H1 (cell line): ENCODE measurements around the gene DHRS12. TPM values are rescaled to one million over a fixed set of nuclear protein-coding genes. Genes with fewer than 3 reads are reported as not detected.

Experiments used
- CTCF ChIA-PET: fragments of 300-600 bp; sonication (Branson Sonifier 250); formaldehyde crosslinking; loops from one replicate; lab custom pipeline; 2021; ENCODE audit not compliant: partially characterized antibody; lab: Charles Lee
- POLR2A ChIA-PET: fragments of 300-600 bp; sonication (Branson Sonifier 250); formaldehyde crosslinking; loops from one replicate; lab custom pipeline; 2021; ENCODE audit warnings: inconsistent platforms; ENCODE audit not compliant: partially characterized antibody; lab: Charles Lee
- DNase-seq, 2 experiments: peaks; one replicate each; pipeline versions ENCODE4 v3.0.0 to v3.0.0-alpha.2; 2010 to 2022; ENCODE audit warnings: low spot score in 2 of 2, low read depth in 1 of 2, mixed read lengths in 1 of 2
- FAIRE-seq: peaks from 2 replicates; lab custom pipeline; 2011; peaks lifted over from hg19 to GRCh38; lab: Jason Lieb, UNC
- H2AFZ ChIP-seq: 2 replicates; pipeline ENCODE4 v1.8.1; 2012; ENCODE audit warnings: low read length, inconsistent platforms
- H2AK5ac ChIP-seq: 2 replicates; pipeline ENCODE4 v1.6.1; 2013; ENCODE audit warnings: low read depth, low read length
- H2BK120ac ChIP-seq: replicated peaks from 2 replicates; pipeline ENCODE3; 2013; ENCODE audit warnings: low read depth, low read length, inconsistent platforms
- H2BK12ac ChIP-seq: 2 replicates; pipeline ENCODE4 v1.6.1; 2013; ENCODE audit warnings: low read depth, low read length
- H2BK15ac ChIP-seq: 2 replicates; pipeline ENCODE4 v1.6.1; 2013; ENCODE audit warnings: low read length
- H2BK20ac ChIP-seq: 2 replicates; pipeline ENCODE4 v1.6.1; 2013; ENCODE audit warnings: low read length
- H2BK5ac ChIP-seq: 2 replicates; pipeline ENCODE4 v1.6.1; 2013; ENCODE audit warnings: low read depth, low read length
- H3K14ac ChIP-seq: 2 replicates; pipeline ENCODE4 v1.6.1; 2013; ENCODE audit warnings: inconsistent platforms; ENCODE audit not compliant: insufficient read length
- H3K18ac ChIP-seq: 2 replicates; pipeline ENCODE4 v1.6.1; 2013; ENCODE audit warnings: low read length; ENCODE audit errors: extremely low read depth
- H3K23ac ChIP-seq: 2 replicates; pipeline ENCODE4 v1.6.1; 2013; ENCODE audit warnings: inconsistent platforms; ENCODE audit not compliant: insufficient read length
- H3K23me2 ChIP-seq: 2 replicates; pipeline ENCODE4 v1.6.1; 2013; ENCODE audit warnings: low read depth, low read length
- H3K27ac ChIP-seq: 2 replicates; pipeline ENCODE4 v1.6.1; 2011; ENCODE audit warnings: low read depth, low read length, inconsistent platforms
- H3K27me3 ChIP-seq, 4 experiments: replicated peaks in 1 of 4; 1 replicate in 1 of 4; 2 replicates in 3 of 4; pipeline versions ENCODE4 v1.6.1 to v1.8.1; 2011 to 2013; ENCODE audit warnings: low read length in 3 of 4, mild to moderate bottlenecking in 3 of 4, inconsistent platforms in 2 of 4, mixed read lengths in 2 of 4, moderate library complexity in 1 of 4; ENCODE audit not compliant: control insufficient read depth in 3 of 4, insufficient read depth in 3 of 4; ENCODE audit errors: extremely low read depth in 1 of 4
- H3K36me3 ChIP-seq, 4 experiments: 2 replicates each; pipeline versions ENCODE4 v1.6.1 to v1.8.1; 2011 to 2013; ENCODE audit warnings: mild to moderate bottlenecking in 4 of 4, low read length in 3 of 4, moderate library complexity in 2 of 4, control low read depth in 1 of 4, inconsistent platforms in 1 of 4; ENCODE audit not compliant: insufficient read depth in 4 of 4, control insufficient read depth in 2 of 4
- H3K4ac ChIP-seq: replicated peaks from 2 replicates; pipeline ENCODE3; 2013; ENCODE audit warnings: low read length, low read depth, mixed read lengths, inconsistent platforms; ENCODE audit not compliant: insufficient read length
- H3K4me1 ChIP-seq, 4 experiments: replicated peaks in 1 of 4; 1 replicate in 1 of 4; 2 replicates in 3 of 4; pipeline versions ENCODE4 v1.6.1 to v1.8.1; 2011 to 2013; ENCODE audit warnings: low read length in 3 of 4, inconsistent platforms in 2 of 4, mixed read lengths in 1 of 4; ENCODE audit not compliant: insufficient read depth in 4 of 4, control insufficient read depth in 3 of 4
- H3K4me2 ChIP-seq, 2 experiments: 2 replicates each; pipeline versions ENCODE4 v1.6.1 to v1.8.1; 2011 to 2013; ENCODE audit warnings: low read depth in 2 of 2, low read length in 2 of 2, control low read depth in 1 of 2, inconsistent platforms in 1 of 2, mild to moderate bottlenecking in 1 of 2; ENCODE audit not compliant: insufficient read depth in 1 of 2
- H3K4me3 ChIP-seq, 4 experiments: fragments of 200-600, 300-600 bp in 1 of 4; sonication (generic), shearing (Covaris generic), sonication (Bioruptor Twin) in 1 of 4; 2 replicates each; pipeline versions ENCODE4 v1.5.1 to v1.8.1; 2011 to 2016; ENCODE audit warnings: low read length in 4 of 4, low read depth in 3 of 4, control low read depth in 2 of 4, inconsistent platforms in 2 of 4, mild to moderate bottlenecking in 2 of 4, mixed read lengths in 1 of 4, moderate library complexity in 1 of 4; ENCODE audit not compliant: insufficient read depth in 2 of 4; ENCODE audit errors: extremely low read depth in 1 of 4
- H3K56ac ChIP-seq: replicated peaks from 2 replicates; pipeline ENCODE3; 2013; ENCODE audit warnings: low read depth, mild to moderate bottlenecking, mixed read lengths, low read length, inconsistent platforms; ENCODE audit not compliant: insufficient read length
- H3K79me1 ChIP-seq: 2 replicates; pipeline ENCODE4 v1.6.1; 2013; ENCODE audit warnings: low read depth, low read length, control low read depth
- H3K79me2 ChIP-seq, 2 experiments: 2 replicates each; pipeline versions ENCODE4 v1.6.1 to v1.8.1; 2012 to 2013; ENCODE audit warnings: low read length in 2 of 2, mild to moderate bottlenecking in 2 of 2, inconsistent platforms in 1 of 2; ENCODE audit not compliant: insufficient read depth in 2 of 2, control insufficient read depth in 1 of 2
- H3K9ac ChIP-seq, 4 experiments: replicated peaks in 1 of 4; 1 replicate in 1 of 4; 2 replicates in 3 of 4; pipeline versions ENCODE4 v1.6.1 to v1.8.1; 2011 to 2013; ENCODE audit warnings: low read depth in 3 of 4, low read length in 3 of 4, control low read depth in 2 of 4, mild to moderate bottlenecking in 2 of 4, moderate library complexity in 2 of 4, inconsistent platforms in 1 of 4; ENCODE audit errors: extremely low read depth in 1 of 4
- H3K9me3 ChIP-seq, 2 experiments: 2 replicates each; pipeline versions ENCODE4 v1.6.1 to v1.8.1; 2012 to 2013; ENCODE audit warnings: mild to moderate bottlenecking in 2 of 2, moderate library complexity in 2 of 2, control low read depth in 1 of 2, inconsistent platforms in 1 of 2, low read depth in 1 of 2, low read length in 1 of 2, mixed read lengths in 1 of 2; ENCODE audit not compliant: insufficient read depth in 2 of 2
- H4K20me1 ChIP-seq, 2 experiments: replicated peaks in 1 of 2; 2 replicates each; pipeline versions ENCODE3 to v1.8.1; 2011 to 2013; ENCODE audit warnings: inconsistent platforms in 2 of 2, low read length in 2 of 2, mild to moderate bottlenecking in 1 of 2; ENCODE audit not compliant: insufficient read depth in 2 of 2, control insufficient read depth in 1 of 2
- H4K5ac ChIP-seq: 2 replicates; pipeline ENCODE4 v1.6.1; 2013; ENCODE audit warnings: low read length, low read depth, mixed read lengths, inconsistent platforms; ENCODE audit not compliant: insufficient read length
- H4K8ac ChIP-seq: 2 replicates; pipeline ENCODE4 v1.8.0; 2013; ENCODE audit warnings: mild to moderate bottlenecking, moderate library complexity, low read length, inconsistent platforms; ENCODE audit not compliant: insufficient read depth; ENCODE audit errors: extremely low read depth
- H4K91ac ChIP-seq: replicated peaks from 2 replicates; pipeline ENCODE3; 2013; ENCODE audit warnings: low read length, mixed read lengths, inconsistent platforms; ENCODE audit not compliant: insufficient read length
- ATF2 ChIP-seq: IDR thresholded peaks from 2 replicates; pipeline ENCODE4 v1.6.1; 2012; ENCODE audit warnings: low read length, inconsistent platforms
- BCL11A ChIP-seq, 2 experiments: IDR thresholded peaks; one replicate each; pipeline ENCODE4 v1.6.1; 2011; ENCODE audit warnings: low read depth in 2 of 2, low read length in 2 of 2, mild to moderate bottlenecking in 2 of 2
- CTCF ChIP-seq, 3 experiments: IDR thresholded peaks; 1 replicate in 2 of 3; 2 replicates in 1 of 3; pipeline versions ENCODE4 v1.5.1 to v1.6.1; 2011; ENCODE audit warnings: low read length in 3 of 3, mild to moderate bottlenecking in 3 of 3, inconsistent platforms in 2 of 3, low read depth in 1 of 3, moderate library complexity in 1 of 3; ENCODE audit not compliant: insufficient read depth in 1 of 3; ENCODE audit errors: control extremely low read depth in 1 of 3
- GABPA ChIP-seq: IDR thresholded peaks from 2 replicates; pipeline ENCODE4 v1.6.1; 2011; ENCODE audit warnings: mild to moderate bottlenecking, low read length, moderate library complexity, borderline replicate concordance; ENCODE audit not compliant: insufficient read depth
- GTF2F1 ChIP-seq: IDR thresholded peaks from 2 replicates; pipeline ENCODE4 v1.6.1; 2012; ENCODE audit warnings: low read depth, low read length, improper control_type of control experiment, borderline replicate concordance
- KDM4A ChIP-seq: IDR thresholded peaks from one replicate; pipeline ENCODE4 v1.7.1; 2012; ENCODE audit warnings: low read depth, mild to moderate bottlenecking, moderate library complexity, low read length, inconsistent platforms; ENCODE audit not compliant: severe bottlenecking
- SIRT6 ChIP-seq: IDR thresholded peaks from one replicate; pipeline ENCODE4 v1.7.1; 2012; ENCODE audit warnings: low read length, inconsistent platforms
- YY1 ChIP-seq: IDR thresholded peaks from 2 replicates; pipeline ENCODE4 v1.6.1; 2011; ENCODE audit warnings: low read depth, mild to moderate bottlenecking, low read length
- WGBS, 2 experiments: shearing (Covaris generic) in 1 of 2; methylation state at CpG; one replicate each; pipeline versions ENCODE4 v1.1.6 to v1.1.7; 2013 to 2015; ENCODE audit warnings: low lambda C conversion rate in 2 of 2, mixed read lengths in 2 of 2, inconsistent platforms in 1 of 2, low coverage in 1 of 2, missing lambda C conversion rate in 1 of 2; ENCODE audit not compliant: insufficient replicate concordance in 2 of 2, insufficient coverage in 1 of 2, insufficient read length in 1 of 2; ENCODE audit errors: extremely low coverage in 1 of 2, missing lambda C conversion rate in 1 of 2; 5-methylcytosine and 5-hydroxymethylcytosine counted together
- polyA plus RNA-seq, 7 experiments: library from polyadenylated mRNA; depleted of rRNA in 3 of 7; stranded (reverse) in 5 of 7; unstranded in 2 of 7; fragments of >200 nt in 5 of 7; fragments of 200-250 nt in 2 of 7; gene quantifications; 1 replicate in 5 of 7; 2 replicates in 1 of 7; 4 replicates in 1 of 7; pipeline versions ENCODE4 v1.2.1 to v1.2.3, GENCODE V29; 2011 to 2013; ENCODE audit warnings: missing spikeins in 2 of 7, mixed read lengths in 2 of 7
- total RNA-seq: library from RNA; stranded (reverse); fragmentation: NEBNext Ultra II Directional; extraction: Animal tissue kit (Norgen Biotek cat#: 25700); gene quantifications from 2 replicates; pipeline ENCODE4 v1.2.1, GENCODE V29; 2021

Gene DHRS12
- total and polyA plus RNA-seq, 2 of the 8 experiments (the other 6 are each of a cell fraction or from before 2014, with no cell fraction given) = 8.7 TPM

GRCh38 chr13:51821606-51822005 is 17.6 kb upstream of the DHRS12 start:
- POLR2A ChIA-PET = interaction anchor here (1.1 kb wide), 1 partner anchor 369 kb away, joined by 3 read pairs; the partner anchor contains the start of gene INTS6

More at GRCh38 chr13:51821606-51822005, 17.6 kb upstream of the DHRS12 start:
- no peak overlapping the region for H2BK15ac ChIP-seq
- no peak overlapping the region for H3K14ac ChIP-seq
- peaks cover 0 to 13% (median 6%) of the 10 kb centered on the region in 4 experiments; a peak in 5 of 7 replicates for H3K4me1 ChIP-seq
- H2BK12ac ChIP-seq = no peak overlapping the region
- no peak overlapping the region for H2BK120ac ChIP-seq
- H4K91ac ChIP-seq = no peak overlapping the region
- H3K9ac ChIP-seq = no peak overlapping the region
- no peak overlapping the region for H3K4me3 ChIP-seq
- no peaks in the 10 kb centered on the region for H3K36me3 ChIP-seq
- no peak overlapping the region for H2AK5ac ChIP-seq
- H4K8ac ChIP-seq = no peak overlapping the region
- FAIRE-seq (no peak), DNase-seq (no peak)
- H3K56ac ChIP-seq = no peak overlapping the region
- no peaks in the 10 kb centered on the region for H3K79me2 ChIP-seq
- peaks cover 0 to 3% (median 1%) of the 10 kb centered on the region in 4 experiments; a peak in 2 of 7 replicates for H3K27me3 ChIP-seq
- CTCF ChIA-PET = interaction anchor here (1.1 to 11.2 kb wide), 6 partner anchors 9 to 387 kb away, joined by 3 to 98 read pairs (median 5); partner anchors contain the start of gene TMEM272
- WGBS, 2 experiments = 88% methylated on average over 2 of the region's 2 CpGs; no CpG with 5 or more reads in 1 of the 2 experiments
- no peak overlapping the region for H3K4ac ChIP-seq
- no peaks in the 10 kb centered on the region for H3K23me2 ChIP-seq
- no peaks in the 10 kb centered on the region for H4K20me1 ChIP-seq
- H2BK20ac ChIP-seq = no peak overlapping the region
- no peak overlapping the region for H3K4me2 ChIP-seq
- no peak overlapping the region for H2BK5ac ChIP-seq
- H3K9me3 ChIP-seq = no peaks in the 10 kb centered on the region
- no peak overlapping the region for H2AFZ ChIP-seq
- no peak overlapping the region for H4K5ac ChIP-seq
- no peak overlapping the region for H3K23ac ChIP-seq
- TF ChIP-seq SIRT6 = no peak
- no peak for TF ChIP-seq ATF2
- no peak for TF ChIP-seq GTF2F1
- no peak for TF ChIP-seq GABPA
- no peak for TF ChIP-seq CTCF (IDR thresholded peaks at IDR 0.05; ENCODE audit: control extremely low read depth in 1 of 3, insufficient read depth in 1 of 3, low read depth in 1 of 3, low read length in 3 of 3)
- TF ChIP-seq YY1 = no peak
- no peak for TF ChIP-seq KDM4A
- no peak for TF ChIP-seq BCL11A (IDR thresholded peaks at IDR 0.05; ENCODE audit: low read depth in 2 of 2, low read length in 2 of 2)
- H3K18ac ChIP-seq = no peak overlapping the region
- no peak overlapping the region for H3K27ac ChIP-seq
- H3K79me1 ChIP-seq = no peaks in the 10 kb centered on the region
